Parathyroid adenoma (tissue), 2 donors: ENCODE data around the gene ARFGAP1.

Experiments
- H2AFZ ChIP-seq: fragments of 300-600 bp; sonication (generic); one replicate; pipeline ENCODE4 v1.7.0; 2017; ENCODE audit warnings: antibody characterized with exemption, mild to moderate bottlenecking
- H3K27ac ChIP-seq: fragments of 300-600 bp; sonication (generic); one replicate; pipeline ENCODE4 v1.7.0; 2017
- H3K27me3 ChIP-seq: fragments of 300-600 bp; sonication (generic); one replicate; pipeline ENCODE4 v1.7.0; 2017; ENCODE audit warnings: low read length; ENCODE audit not compliant: control insufficient read depth, insufficient read depth
- H3K36me3 ChIP-seq: fragments of 300-600 bp; sonication (generic); one replicate; pipeline ENCODE4 v1.7.0; 2017; ENCODE audit warnings: low read length; ENCODE audit not compliant: control insufficient read depth, insufficient read depth
- H3K4me1 ChIP-seq: fragments of 300-600 bp; sonication (generic); one replicate; pipeline ENCODE4 v1.7.0; 2017; ENCODE audit warnings: control low read depth
- H3K4me2 ChIP-seq: fragments of 300-600 bp; sonication (generic); one replicate; pipeline ENCODE4 v1.7.0; 2017; ENCODE audit warnings: low read length
- H3K4me3 ChIP-seq: fragments of 300-600 bp; sonication (generic); one replicate; pipeline ENCODE4 v1.7.0; 2017; ENCODE audit warnings: low read depth, low read length
- H3K79me2 ChIP-seq: fragments of 300-600 bp; sonication (generic); one replicate; pipeline ENCODE4 v1.7.0; 2017; ENCODE audit warnings: control low read depth
- H3K9ac ChIP-seq: fragments of 300-600 bp; sonication (generic); one replicate; pipeline ENCODE4 v1.7.0; 2017; ENCODE audit warnings: mild to moderate bottlenecking
- H3K9me3 ChIP-seq: fragments of 300-600 bp; sonication (generic); one replicate; pipeline ENCODE4 v1.7.0; 2017; ENCODE audit warnings: low read length; ENCODE audit not compliant: control insufficient read depth
- CTCF ChIP-seq: fragments of 300-600 bp; sonication (generic); IDR thresholded peaks from one replicate; pipeline ENCODE4 v1.7.0; 2017; ENCODE audit warnings: antibody characterized with exemption, mild to moderate bottlenecking
- donor health status: primary hyperparathyroidism.

Gene ARFGAP1

GRCh38 chr20:63295846-63296245 lies 23.2 kb downstream of the ARFGAP1 start:
- Histone ChIP-seq H3K9ac (no peak overlapping the region), H3K4me2 (no peak overlapping the region), H3K4me1 (no peaks in the 10 kb centered on the region), H3K4me3 (no peak overlapping the region), H3K36me3 (no peaks in the 10 kb centered on the region), H3K27me3 (no peaks in the 10 kb centered on the region), H2AFZ (peak overlapping the region; percentile 46), H3K27ac (no peak overlapping the region), H3K79me2 (no peaks in the 10 kb centered on the region), H3K9me3 (no peaks in the 10 kb centered on the region)
- no peak for TF ChIP-seq CTCF

DNA sequence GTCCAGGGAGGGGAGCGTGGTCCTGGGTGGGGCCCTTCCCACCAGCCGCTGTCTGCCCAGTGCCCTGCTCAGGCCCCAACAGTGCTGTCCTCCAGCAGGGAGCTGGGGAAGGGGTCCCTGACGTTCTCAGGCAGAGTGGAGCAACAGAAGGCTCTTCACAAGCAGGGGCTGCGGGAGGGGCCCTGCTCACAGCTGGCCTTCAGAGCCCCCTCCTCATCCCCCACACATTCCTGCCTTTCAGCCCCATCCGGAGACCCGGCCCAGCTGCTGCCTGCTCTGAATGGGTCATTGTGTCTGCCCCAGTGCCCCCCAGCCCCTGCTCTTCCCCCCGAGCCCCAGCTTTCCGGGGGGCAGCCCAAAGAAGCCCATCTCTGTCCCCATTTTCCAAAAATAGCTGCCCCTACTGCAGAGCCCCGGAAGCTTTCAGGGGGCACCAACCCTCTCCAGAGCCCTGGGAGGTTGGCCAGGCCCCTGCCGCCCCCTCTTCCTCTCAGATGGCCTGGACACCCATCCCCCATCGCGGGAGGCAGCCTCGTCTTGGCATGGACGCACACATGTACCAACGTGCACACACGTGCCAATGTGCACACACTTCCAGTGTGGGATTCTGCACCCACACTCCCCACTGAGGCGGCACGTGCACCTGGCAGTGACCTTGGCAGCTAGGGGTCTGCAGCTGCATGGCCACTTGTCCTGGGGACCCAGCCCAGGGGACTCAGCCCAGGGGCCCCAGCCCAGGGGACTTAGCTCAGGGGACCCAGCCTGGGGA lies 24.1 kb downstream of the ARFGAP1 start:
- Histone ChIP-seq H3K27ac (no peak overlapping the region), H3K27me3 (no peaks in the 10 kb centered on the region), H3K4me2 (no peak overlapping the region), H3K9ac (no peak overlapping the region), H3K4me3 (no peak overlapping the region), H3K9me3 (no peaks in the 10 kb centered on the region), H3K79me2 (no peaks in the 10 kb centered on the region), H3K4me1 (no peaks in the 10 kb centered on the region), H3K36me3 (no peaks in the 10 kb centered on the region), H2AFZ (no peak overlapping the region)
- no peak for TF ChIP-seq CTCF

GRCh38 chr20:63297371-63297781 lies 24.8 kb downstream of the ARFGAP1 start:
- no peaks in the 10 kb centered on the region for H3K9me3 ChIP-seq
- H3K4me2 ChIP-seq: no peak overlapping the region
- H3K27me3 ChIP-seq: no peaks in the 10 kb centered on the region
- no peaks in the 10 kb centered on the region for H3K79me2 ChIP-seq
- no peak for TF ChIP-seq CTCF
- H3K36me3 ChIP-seq: no peaks in the 10 kb centered on the region
- no peak overlapping the region for H3K4me3 ChIP-seq
- H3K9ac ChIP-seq: no peak overlapping the region
- no peak overlapping the region for H3K27ac ChIP-seq
- H3K4me1 ChIP-seq: no peaks in the 10 kb centered on the region
- H2AFZ ChIP-seq: no peak overlapping the region

GRCh38 chr20:63297796-63298572 lies 25.4 kb downstream of the ARFGAP1 start:
- TF ChIP-seq CTCF: no peak
- Histone ChIP-seq H3K4me1 (no peaks in the 10 kb centered on the region), H3K4me3 (no peak overlapping the region), H3K36me3 (no peaks in the 10 kb centered on the region), H3K27me3 (no peaks in the 10 kb centered on the region), H3K27ac (no peak overlapping the region), H3K4me2 (no peak overlapping the region), H3K79me2 (no peaks in the 10 kb centered on the region), H3K9me3 (no peaks in the 10 kb centered on the region), H3K9ac (no peak overlapping the region), H2AFZ (no peak overlapping the region)
